Measurements from ENCODE around the gene TESK2.
"Not testable (repeated sequence)": the region's sequence is repeated elsewhere in the genome, so short reads cannot be mapped to it uniquely, and the experiment has no call there.

Gene TESK2

DNA sequence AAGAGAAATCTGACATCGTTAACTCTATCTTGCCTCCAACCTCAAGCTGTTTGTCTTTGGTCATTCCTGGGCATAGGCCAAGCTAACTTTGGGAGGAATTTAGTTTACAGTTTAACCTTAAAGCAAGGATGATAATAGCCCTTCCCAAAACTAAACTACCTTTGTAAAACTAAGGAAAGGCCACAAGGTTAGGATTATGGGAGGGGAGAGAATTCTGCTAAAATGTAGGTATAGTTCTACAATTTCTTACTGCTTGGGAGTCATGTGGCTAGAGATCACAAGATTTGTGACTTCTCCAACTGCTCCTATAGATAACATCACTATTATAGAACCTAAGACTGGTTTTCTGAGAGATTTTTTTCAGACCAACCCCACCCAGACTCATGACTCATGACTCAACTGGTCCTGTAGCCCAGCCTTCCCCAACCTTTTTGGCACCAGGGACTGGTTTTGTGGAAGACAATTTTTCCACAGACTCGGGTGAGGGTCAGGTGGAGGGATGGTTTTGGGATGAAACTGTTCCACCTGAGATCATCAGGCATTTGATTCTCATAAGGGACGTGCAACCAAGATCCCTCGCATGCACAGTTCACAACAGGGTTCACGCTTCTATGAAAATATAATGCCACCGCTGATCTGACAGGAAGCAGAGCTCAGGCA, 80.0 kb downstream of the TESK2 start:
- no peak for DNase-seq

DNA sequence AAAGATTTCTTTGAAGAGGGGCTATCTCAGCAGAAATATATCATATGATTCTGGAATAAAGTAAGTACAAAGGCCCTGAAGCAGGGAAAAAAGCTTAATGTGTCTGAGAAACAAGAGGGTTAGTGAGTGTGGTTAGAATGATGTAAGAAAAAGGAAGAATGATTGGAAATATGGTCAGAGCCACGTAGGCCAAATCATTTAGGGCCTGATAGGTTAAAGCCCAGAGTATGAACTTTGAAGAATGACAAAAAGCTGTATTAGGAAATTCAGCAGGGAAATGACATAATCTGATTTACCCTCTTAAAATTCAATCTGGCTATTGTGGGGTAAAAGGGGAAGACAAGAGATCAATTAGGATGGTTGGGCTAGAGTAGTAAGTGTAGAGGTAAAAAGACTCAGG, 81.7 kb downstream of the TESK2 start:
- no peak for DNase-seq

DNA sequence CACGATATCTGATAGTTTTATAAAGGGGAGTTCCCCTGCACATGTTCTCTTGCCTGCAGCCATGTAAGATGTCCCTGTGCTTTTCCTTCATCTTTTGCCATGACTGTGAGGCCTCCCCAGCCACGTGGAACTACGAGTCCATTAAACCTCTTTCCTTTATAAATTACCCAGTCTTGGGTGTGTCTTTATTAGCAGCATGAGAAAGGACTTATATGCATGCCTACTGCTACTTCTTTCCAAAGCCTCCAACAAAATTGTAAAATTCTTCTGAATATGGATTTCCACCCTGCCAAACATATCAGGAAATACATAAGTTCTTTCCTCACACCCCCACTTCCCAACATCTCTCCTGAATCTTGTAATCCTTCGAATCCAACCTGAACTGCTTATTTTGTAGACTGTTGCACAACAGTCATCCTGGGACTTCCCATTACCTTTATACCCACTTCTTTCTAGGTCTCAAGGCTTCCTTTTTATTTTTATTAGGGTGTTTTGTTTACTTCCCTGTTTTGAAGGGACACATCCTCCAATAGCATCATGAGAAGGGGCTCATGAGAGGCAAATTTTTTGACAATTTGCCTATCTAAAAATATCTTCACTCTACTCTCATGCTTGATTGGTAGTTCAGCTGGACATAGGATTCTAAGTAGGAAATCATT, 83.2 kb downstream of the TESK2 start:
- no peak for DNase-seq

DNA sequence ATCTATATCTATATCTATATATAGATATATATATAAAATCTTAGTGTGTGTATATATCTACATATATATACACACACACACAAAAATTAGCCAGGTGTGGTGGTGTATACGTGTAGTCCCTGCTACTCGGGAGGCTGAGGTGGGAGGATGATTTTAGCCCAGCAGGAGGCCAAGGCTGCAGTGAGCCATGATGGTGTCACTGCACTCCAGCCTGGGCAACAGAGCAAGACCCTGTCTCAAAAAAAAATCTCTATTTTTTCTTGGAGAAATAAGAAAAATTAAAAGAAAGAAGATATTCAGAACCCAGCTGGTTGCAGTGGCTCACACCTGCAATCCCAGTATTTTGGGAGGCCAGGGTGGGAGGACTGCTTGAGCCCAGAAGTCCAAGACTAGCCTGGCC, 85.3 kb downstream of the TESK2 start:
- no peak for DNase-seq

DNA sequence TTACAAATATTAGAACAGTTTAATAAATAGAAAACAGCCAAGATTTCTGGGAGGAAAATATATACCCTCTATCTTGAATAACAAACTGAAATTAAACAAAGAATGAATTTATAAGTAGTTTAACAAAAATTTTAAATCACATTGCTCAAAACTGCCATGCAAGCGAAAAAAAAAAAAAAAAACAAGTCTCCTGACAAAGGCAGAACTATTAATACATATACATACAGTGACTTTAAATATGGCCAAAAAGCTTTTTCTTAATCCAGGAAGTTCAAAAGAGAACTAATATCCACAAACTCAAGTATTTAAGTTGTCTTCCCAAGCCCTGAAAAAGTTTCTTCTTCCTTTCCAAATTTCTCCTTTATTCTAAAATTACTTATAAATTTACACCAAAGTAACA, 87.2 kb downstream of the TESK2 start:
- DNase-seq: no peak

DNA sequence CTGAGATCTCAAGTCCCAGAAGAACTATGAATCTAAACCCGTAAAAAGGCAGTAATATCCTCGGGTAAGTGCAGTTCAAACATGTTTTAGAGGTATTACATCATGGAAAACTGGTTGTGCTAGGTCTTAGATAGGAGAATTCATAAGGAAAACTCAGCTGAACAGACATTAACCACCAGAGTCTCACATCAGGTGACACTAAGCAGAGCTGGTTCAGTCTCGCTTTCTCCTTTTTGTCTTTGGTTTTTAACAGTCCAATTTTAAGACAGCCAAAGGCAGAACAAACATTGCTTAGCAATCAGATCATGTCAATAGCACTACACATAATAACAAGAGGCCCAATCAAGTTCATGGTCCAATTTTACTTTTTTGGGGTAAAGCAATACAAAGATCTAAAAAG, 87.7 kb downstream of the TESK2 start:
- DNase-seq: peak; percentile 4

DNA sequence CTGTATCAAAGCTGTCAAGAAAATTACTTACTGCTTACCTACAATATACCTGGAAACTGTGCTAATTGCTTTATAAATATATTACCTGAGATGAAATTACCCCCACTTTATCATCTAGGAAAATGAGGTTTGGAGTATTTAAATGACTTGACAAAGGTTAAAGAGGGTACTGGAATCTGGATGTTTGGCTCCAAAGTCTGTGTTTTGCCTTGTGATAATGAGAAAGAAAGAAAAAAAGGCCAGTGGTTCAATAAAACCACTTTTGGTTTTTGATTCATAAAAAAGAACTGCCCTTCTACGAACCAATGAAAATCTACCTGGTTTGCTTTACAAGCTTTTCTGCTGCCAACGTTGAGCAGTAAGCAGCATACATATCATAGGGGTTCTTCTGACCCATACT, 89.4 kb downstream of the TESK2 start:
- no peak for DNase-seq

DNA sequence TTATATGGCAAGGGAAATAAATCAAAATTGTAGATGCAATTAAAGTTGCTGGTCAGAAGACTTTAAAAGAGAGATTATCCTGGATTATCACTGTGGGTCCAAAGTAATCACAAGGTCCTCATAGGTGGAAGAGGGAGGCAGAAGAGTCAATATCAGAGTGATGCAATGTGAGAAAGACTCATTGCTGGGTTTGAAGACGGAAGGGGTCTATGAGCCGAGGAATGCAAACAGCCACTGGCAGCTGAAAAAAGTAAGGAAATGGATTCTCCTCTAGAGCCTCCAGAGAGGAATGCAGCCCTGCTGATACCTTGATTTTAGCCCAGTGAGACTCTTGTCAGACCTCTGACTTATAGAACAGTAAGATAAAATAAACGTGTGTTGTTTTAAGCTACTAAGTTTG, 90.9 kb downstream of the TESK2 start:
- DNase-seq: no peak

DNA sequence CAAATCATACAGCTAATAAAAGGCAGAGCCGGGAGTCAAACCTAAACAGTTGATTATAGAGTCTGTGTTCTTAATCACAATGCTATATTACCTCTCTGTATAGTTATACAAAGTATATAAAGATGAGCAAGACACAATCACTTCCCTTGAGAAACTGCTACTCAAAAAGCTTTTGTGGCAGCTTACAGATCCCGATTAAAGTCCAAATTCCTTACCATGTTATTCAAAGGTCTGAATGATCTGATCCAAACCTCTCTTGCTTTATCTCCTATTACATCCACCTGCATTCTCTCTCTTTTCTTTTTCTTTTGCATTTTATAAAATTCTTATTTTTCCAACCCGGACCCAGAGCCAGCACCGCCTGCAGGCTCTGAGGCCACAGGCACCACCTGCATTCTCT, 93.7 kb downstream of the TESK2 start:
- no peak for DNase-seq

DNA sequence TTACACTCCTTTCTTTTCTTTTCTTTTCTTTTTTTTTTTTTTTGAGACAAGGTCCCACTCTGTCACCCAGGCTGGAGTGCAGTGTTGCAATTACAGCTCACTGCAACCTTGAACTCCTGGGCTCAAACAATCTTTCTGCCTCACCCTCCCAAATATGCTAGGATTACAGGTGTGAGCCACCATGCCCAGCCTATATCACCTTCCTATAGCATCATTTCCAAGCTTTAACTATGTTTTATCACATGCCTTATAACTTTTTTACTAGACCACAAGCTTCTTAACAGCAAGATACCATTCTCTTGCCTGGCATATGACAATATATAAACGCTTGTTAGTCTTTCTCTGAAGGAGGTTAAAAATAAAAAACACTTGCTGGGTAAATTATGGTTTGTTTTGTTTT, 95.4 kb downstream of the TESK2 start:
- no peak for DNase-seq

DNA sequence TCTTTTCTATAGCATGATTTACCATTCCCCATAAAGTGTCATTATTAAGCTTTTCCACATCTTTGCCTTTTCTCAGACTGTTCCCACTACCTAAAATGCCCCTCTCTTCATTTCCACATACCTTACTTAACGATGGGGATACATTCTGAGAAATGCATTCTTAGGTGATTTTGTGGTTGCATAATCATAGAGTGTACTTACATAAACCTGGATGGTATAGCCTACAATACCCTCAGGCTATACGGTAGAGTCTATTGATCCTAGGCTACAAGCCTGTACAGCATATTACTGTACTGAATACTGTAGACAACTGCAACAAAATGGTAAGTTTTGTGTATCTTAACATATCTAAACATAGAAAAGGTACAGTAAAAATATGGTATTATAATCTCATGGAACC, 95.9 kb downstream of the TESK2 start:
- DNase-seq: no peak

DNA sequence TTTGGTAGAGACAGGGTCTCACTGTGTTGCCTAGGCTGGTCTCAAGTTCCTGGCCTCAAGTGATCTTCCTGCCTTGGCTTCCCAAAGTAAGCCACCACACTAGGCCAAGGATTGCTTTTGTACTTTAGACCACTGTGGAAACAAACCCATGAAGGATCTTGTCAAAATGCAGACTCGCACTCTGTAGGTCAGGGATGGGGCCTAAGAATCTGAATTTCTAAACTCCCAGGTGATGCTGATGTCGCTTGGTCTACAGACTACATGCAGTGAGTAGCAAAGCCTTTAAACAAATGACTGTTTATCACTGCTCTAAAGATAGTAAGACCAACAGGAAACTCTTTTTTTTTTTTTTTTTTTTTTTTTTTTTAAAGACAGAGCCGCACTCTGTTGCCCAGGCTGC, 96.6 kb downstream of the TESK2 start:
- DNase-seq: no peak

DNA sequence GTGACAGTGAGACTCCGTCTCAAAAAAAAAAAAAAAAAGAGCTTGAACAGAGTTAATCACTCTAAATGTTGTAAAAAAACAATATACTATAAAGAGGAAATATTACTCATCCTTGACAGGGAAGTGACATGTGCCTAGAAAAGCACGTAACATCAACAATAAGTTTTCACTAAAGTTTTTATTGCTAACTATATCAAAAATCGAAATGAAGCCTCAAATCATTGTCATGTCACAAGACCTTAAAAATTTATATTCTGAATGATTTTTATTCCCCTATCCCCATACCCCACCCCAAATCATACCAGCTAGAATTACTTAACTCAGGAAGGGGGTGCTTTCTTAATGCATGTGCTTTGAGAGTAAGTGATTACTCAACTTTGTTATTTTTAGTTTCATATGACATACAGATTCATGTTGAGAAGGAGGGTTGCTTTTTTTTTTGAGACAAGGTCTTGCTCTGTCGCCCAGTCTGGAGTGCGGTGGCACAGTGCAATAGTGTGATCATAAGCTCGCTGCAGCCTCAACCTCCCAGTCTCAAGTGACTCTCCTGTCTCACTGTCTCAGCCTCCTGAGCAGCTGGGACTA, 97.2 kb downstream of the TESK2 start:
- DNase-seq: no peak

DNA sequence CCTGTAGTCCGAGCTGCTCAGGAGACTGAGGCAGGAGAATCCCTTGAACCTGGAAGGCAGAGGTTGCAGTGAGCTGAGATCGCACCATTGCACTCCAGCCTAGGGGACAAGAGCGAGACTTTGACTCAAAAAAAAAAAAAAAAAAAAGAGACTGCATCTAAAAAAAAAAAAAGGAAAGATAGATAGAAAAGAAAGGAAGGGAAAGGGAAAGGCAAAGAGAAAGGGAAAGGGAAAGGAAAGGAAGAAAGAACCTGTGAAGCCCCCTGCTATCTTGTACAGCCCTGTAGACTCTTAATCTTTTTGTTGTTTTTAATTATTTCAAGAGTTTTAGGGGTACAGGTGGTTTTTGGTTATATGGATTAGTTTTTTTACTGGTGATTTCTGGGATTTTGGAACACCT, 104.7 kb downstream of the TESK2 start:
- no peak for DNase-seq

DNA sequence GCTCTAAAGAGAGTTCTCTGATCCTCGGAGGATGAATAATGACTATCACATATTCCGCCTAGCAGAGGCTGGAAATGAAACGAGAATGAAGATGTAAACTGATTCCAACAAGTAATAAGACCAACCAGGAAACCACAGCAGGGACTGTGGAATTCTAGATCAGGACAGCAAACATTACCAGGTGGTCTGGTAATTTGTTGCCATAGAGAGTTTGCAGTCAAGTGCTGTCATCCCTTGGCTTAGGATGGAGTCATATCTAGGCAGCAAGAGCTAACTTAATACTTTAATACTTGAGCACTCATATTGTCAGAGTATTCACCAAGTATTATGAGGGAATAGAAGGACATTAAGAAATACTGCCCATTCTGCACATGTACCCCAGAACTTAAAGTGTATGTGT, 105.7 kb downstream of the TESK2 start:
- DNase-seq: peak; percentile 44

DNA sequence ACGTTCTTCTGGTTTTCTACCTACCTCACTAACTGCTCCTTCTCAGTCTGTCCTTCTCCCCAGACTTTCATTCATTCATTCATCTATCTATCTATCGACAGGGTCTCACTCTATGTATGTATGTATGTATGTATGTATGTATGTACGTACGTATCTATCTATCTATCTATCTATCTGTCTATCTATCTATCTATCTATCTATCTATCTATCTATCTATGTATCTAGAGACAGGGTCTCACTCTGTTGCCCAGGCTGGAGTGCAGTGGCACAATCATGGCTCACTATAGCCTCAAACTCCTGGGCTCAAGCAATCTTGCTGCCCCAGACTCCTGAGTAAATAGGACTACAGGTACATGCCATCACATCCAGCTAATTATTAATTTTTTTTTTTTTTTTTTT, 106.8 kb downstream of the TESK2 start:
- DNase-seq: not testable (repeated sequence)

DNA sequence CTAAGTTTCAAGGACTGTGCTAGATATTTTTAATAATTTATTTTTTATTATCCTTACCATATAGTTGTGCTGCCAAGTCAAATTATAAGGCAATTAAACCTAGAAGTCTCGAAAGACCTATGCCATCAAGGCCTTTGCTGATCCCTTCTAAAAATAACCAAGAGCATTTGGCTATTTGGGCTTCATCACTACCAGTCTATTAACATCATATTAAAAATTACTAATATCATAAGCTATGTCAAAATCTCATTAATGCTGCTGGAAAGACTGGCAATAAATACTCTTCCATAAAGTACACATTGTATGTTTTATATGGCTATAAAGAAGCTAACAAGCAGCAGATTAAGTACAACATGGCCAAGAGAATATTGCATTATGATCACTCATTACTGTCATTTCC, 107.8 kb downstream of the TESK2 start:
- DNase-seq: no peak

DNA sequence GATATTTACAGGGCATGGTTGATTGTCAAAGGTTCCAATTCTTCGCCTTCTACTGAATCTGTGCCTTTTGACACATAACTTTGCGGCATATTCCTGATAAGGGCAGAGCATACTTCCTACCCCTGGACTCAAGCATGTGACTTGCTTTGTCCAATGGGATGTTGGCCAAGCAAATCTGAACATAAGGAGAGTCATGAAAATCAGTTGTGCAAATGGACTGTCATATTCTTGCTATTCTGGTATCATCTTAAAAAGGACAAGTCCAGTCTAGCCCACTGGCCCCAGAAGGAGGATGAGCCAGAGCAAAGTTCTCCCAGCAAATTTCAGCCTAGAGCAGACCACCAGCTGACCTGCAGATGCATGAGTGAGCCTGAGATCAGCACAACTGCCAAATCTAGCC, 109.7 kb downstream of the TESK2 start:
- no peak for DNase-seq

DNA sequence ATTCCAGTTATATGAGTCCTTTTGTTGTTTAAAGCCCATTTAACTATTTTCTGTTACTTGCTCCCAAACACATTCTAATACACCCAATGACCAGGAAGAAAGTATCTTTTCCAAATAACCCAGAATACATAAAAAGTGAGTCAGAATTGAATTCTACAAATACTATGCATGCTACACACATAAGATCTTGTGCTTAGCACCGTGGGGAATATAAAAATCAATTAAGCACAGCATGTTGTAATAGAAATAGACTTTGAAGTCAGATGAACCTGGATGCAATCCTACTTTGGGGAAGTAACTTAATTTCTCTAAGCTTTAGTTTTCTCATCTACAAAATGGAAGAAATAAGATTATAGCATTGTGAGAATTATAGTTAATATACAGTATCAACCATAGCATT, 110.2 kb downstream of the TESK2 start:
- no peak for DNase-seq

DNA sequence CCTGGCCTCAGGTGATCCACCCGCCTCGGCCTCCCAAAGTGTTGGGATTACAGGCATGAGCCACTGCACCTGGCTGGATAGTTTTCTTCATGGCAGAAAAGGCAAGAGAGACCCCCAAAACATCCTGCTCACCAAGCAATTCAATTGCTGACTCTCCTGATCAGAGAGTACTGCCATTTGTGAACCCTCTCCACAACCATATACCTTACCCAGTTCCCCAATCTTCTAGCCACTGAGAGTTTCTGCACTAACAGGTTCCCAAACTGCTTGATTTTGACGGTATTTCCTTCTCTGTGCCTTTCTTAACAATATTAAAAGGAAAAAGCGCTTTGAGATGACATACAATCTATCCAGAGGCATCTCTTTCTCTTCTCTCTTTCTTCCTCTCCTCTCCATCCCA, 110.8 kb downstream of the TESK2 start:
- DNase-seq: no peak

DNA sequence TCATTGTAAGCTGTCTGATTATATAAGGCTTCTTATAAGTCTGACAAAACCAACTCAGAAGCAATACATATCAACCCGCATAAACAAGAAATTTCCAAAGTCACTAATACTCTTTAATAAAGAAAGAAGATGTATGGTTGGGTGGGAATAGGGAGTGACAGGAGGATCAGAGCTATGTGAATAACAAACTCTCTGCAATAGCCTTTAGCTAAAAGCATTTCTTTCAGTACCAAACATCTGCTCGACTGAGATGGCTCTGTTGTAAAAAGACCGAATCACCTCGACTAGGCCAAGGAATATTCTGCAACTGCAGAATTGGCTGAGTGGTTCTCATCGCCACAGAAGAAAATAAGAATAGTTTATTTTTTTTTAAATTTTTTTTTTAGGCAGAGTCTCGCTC, 111.4 kb downstream of the TESK2 start:
- DNase-seq: no peak

DNA sequence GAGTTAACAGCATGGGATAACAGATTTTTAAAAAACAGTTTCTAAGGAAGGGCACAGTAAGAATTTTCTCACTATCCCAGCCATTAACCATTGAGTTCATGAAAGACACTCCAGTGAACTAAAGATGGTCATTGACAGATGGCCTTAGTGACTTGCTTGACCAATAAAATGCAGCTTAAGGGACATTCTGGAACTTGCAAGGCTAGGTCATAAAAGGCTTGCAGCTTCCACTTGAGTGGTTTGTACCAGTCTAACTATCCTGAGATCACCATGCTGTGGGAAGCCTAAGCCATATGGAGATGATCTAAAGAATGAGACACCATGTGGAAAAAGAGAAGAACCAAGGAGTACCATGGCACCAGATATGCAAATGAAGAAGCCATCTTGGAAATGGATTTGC, 112.8 kb downstream of the TESK2 start:
- DNase-seq: no peak

DNA sequence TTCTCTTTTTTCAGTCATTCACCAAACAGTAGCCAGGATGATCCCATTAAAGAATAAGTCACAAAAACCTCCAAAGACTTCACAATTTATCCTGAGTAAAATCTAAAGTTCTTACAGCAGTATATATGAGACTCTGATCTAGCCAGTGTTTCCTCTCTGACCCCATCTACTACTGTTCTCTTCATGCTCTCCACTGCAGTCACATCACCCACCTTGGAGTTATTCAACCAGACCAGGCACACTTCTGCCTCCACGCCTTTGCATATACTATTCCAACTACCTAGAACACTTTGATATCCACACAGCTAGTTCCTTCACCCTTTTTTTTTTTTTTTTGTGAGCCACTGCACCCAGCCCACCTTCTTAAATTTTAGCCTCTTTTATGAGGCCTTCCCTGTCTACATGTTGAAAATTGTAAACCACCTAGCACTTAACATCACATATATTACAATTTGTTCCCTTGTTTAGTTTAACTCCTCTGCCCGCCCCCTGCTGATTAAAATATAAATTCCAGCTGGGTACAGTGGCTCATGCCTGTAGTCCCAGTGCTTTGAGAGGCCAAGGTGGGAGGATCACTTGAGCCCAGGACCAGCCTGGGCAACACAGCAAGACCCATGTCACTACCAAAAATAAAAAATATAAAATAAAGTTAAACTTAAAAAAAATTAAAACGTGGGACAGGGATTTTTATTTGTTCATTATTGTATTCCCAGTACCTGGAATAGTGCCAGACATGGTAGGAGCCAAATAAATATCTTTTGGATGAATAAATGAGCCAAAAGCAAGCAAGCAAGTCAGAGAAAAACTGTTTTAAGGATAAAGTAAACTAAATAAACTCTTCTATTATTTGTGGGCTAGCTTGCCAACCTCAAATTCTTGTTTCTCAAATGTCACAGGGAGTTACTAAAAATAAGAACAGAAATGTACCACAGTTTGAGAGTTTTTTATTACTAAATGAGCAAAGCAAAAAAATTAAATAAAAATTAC, 115.6 kb downstream of the TESK2 start:
- no peak for DNase-seq

DNA sequence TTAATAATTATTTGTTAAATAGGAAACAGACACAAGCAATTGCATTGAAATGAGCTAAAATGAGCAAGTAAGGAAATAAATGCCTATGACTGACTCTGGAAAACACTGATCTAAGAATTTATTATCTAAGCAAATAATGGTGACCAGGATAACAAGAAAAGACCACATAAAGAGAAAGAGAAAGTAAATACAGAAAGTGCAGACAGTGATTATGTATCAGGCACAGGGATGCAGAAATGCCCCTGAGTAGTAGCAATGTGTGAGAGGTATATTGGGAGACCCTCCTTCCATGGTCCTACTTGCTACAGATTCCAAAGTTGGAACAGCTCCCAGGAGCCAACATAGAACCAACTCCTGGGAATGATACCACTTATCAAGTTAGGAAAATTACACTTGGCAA, 117.4 kb downstream of the TESK2 start:
- DNase-seq: no peak
